Activated T-helper 17 cell treated with anti-CD3 and anti-CD28 coated beads, Interleukin-2, amount 50 U/mL, for 72 hours (primary cell): ENCODE results near the gene OXNAD1. TPM values are rescaled to one million over a fixed set of nuclear protein-coding genes. Genes with fewer than 3 reads are reported as not detected.

Experiments
- ATAC-seq: fragments of 150-1000 bp; cut with Tn5 transposase; replicated peaks from 2 replicates; pipeline ENCODE4 v1.10.0; 2021; ENCODE audit warnings: mild to moderate bottlenecking, moderate library complexity
- H3K27ac Mint-ChIP-seq: one replicate; pipeline ENCODE4 v1.8.0; 2022; ENCODE audit warnings: mixed read lengths
- H3K27me3 Mint-ChIP-seq: one replicate; pipeline ENCODE4 v1.8.0; 2022; ENCODE audit warnings: mixed read lengths
- H3K36me3 Mint-ChIP-seq: one replicate; pipeline ENCODE4 v1.8.0; 2022; ENCODE audit warnings: low read depth, mild to moderate bottlenecking, mixed read lengths
- H3K4me1 Mint-ChIP-seq: one replicate; pipeline ENCODE4 v1.8.0; 2022; ENCODE audit warnings: mixed read lengths
- H3K4me3 Mint-ChIP-seq: one replicate; pipeline ENCODE4 v1.8.0; 2022; ENCODE audit warnings: mild to moderate bottlenecking, mixed read lengths
- H3K9me3 Mint-ChIP-seq: one replicate; pipeline ENCODE4 v1.8.0; 2022; ENCODE audit warnings: mixed read lengths
- total RNA-seq, 2 donors: library from RNA; stranded (reverse); gene quantifications; one replicate each; pipeline ENCODE4 v1.2.3, GENCODE V29; 2022

OXNAD1 gene
- total RNA-seq, 2 donors from 2014 or later, result 31.4 to 32.4 TPM

GRCh38 chr3:16279010-16279801 is 14.2 kb downstream of the OXNAD1 start:
- H3K27me3 Mint-ChIP-seq, result no peaks in the 10 kb centered on the region
- no peak for ATAC-seq
- no peak overlapping the region for H3K4me3 Mint-ChIP-seq
- peaks cover 34% of the 10 kb centered on the region for H3K36me3 Mint-ChIP-seq
- no peaks in the 10 kb centered on the region for H3K9me3 Mint-ChIP-seq
- H3K4me1 Mint-ChIP-seq, result peaks cover 11% of the 10 kb centered on the region
- no peak overlapping the region for H3K27ac Mint-ChIP-seq

DNA sequence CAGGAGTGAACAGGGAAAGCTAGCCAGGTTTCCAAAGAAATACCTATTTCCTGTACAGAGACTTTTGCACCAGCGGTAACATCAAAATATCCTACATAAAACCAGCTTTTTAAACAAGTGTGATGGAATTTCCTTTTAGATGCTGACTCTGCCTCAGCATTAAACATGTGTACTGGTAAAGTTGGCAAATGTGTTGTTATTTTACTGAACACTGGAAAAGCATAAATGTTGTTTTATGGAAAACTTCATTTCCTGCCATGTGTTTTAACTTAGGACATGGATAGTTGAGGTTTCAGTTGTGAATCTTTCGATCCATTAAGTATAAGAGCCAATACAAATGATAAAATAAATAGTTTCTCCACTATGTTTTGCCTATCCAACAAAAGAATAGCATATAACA is 15.7 kb downstream of the OXNAD1 start:
- ATAC-seq, result no peak
- Mint-ChIP-seq H3K36me3 (peaks cover 21% of the 10 kb centered on the region), H3K27me3 (no peaks in the 10 kb centered on the region), H3K9me3 (no peaks in the 10 kb centered on the region), H3K27ac (no peak overlapping the region), H3K4me3 (no peak overlapping the region), H3K4me1 (peaks cover 20% of the 10 kb centered on the region)

GRCh38 chr3:16284633-16285032 is 19.6 kb downstream of the OXNAD1 start:
- Mint-ChIP-seq H3K36me3 (peaks cover 48% of the 10 kb centered on the region), H3K27me3 (no peaks in the 10 kb centered on the region), H3K27ac (peak overlapping the region; percentile 81), H3K4me3 (peak overlapping the region; percentile 93), H3K9me3 (no peaks in the 10 kb centered on the region), H3K4me1 (peaks cover 39% of the 10 kb centered on the region)
- no peak for ATAC-seq

DNA sequence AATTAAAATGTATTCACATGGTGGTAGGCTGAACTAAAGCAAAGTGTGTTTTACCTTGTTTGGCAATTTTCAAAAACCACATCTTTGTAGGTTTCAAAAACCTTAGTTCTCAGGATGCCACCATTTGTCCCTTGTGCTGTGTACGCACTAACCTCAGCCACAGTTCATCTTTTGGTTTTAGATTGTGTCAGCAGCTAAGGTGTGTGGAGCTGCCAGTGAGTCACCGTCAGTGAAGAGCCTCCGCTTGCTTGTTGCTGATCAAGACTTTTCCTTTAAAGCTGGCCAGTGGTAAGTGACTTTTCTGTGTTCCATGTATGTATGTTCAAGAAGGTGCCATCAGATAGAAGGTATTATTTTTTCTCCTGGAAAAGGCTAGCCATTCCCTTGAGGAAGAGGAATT is 21.1 kb downstream of the OXNAD1 start:
- Mint-ChIP-seq H3K4me3 (peak overlapping the region; percentile 93), H3K27me3 (no peaks in the 10 kb centered on the region), H3K4me1 (peaks cover 53% of the 10 kb centered on the region), H3K9me3 (no peaks in the 10 kb centered on the region), H3K36me3 (peaks cover 64% of the 10 kb centered on the region), H3K27ac (peak overlapping the region; percentile 81)
- peak; percentile 87 for ATAC-seq

- Mint-ChIP-seq H3K36me3 (peaks cover 70% of the 10 kb centered on the region), H3K4me3 (peak overlapping the region; percentile 93), H3K27ac (peak overlapping the region; percentile 81), H3K9me3 (no peaks in the 10 kb centered on the region), H3K4me1 (peaks cover 59% of the 10 kb centered on the region), H3K27me3 (no peaks in the 10 kb centered on the region)
- peak; percentile 20 for ATAC-seq
Measured at GRCh38 chr3:16286751-16287543, 21.9 kb downstream of the OXNAD1 start.

- H3K9me3 Mint-ChIP-seq, result peaks cover 5% of the 10 kb centered on the region
- H3K27me3 Mint-ChIP-seq, result no peaks in the 10 kb centered on the region
- H3K36me3 Mint-ChIP-seq, result peaks cover 72% of the 10 kb centered on the region
- H3K4me1 Mint-ChIP-seq, result peaks cover 60% of the 10 kb centered on the region
- peak overlapping the region; percentile 93 for H3K4me3 Mint-ChIP-seq
- H3K27ac Mint-ChIP-seq, result peak overlapping the region; percentile 81
- peak; percentile 19 for ATAC-seq
Measured at GRCh38 chr3:16288664-16289063, 23.7 kb downstream of the OXNAD1 start.

- Mint-ChIP-seq H3K36me3 (peaks cover 79% of the 10 kb centered on the region), H3K27ac (peak overlapping the region; percentile 81), H3K4me1 (peaks cover 61% of the 10 kb centered on the region), H3K27me3 (no peaks in the 10 kb centered on the region), H3K4me3 (peak overlapping the region; percentile 93), H3K9me3 (peaks cover 5% of the 10 kb centered on the region)
- no peak for ATAC-seq
Measured at GRCh38 chr3:16289144-16289889, 24.3 kb downstream of the OXNAD1 start.

DNA sequence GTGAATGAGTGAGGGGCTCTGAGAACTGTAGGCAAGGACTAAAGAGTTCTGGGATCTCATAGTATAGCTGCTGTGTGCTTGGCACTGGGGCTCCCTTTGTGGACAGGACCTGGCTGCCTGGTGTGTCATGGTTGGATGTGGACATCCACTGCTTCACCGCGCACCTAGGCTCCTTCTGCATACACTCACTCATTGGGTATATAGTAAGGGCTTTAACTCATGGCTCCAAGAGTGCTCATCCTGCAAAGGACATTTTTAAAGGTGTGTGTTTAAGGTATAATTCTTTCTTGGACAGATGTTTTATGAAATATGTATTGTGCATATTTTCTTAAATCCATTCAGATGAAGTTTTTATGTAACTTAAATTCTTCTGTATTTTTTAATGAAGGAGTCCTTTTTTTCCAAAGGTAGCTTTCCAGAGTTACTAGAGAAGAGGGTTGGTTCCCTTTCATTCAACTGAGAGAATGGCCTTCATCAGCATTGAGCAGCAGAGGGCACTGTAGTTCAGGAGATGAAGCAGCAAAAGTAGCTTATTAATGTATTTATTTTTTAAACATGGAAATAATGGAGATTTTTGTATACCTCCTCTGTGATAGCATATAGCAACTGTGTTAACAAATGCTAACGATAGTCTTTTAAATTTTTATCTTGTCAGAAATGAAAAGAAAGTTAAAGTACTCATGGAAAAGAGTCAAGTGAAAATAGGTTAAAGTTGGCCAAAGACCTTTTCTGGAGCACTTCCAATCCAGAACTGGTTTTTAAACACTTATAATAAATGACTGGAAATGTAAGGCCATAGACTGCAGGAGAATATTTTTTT is 25.2 kb downstream of the OXNAD1 start:
- H3K4me1 Mint-ChIP-seq, result peaks cover 60% of the 10 kb centered on the region
- ATAC-seq, result no peak
- H3K27me3 Mint-ChIP-seq, result no peaks in the 10 kb centered on the region
- peaks cover 5% of the 10 kb centered on the region for H3K9me3 Mint-ChIP-seq
- peaks cover 88% of the 10 kb centered on the region for H3K36me3 Mint-ChIP-seq
- H3K4me3 Mint-ChIP-seq, result peak overlapping the region; percentile 93
- H3K27ac Mint-ChIP-seq, result peak overlapping the region; percentile 81

DNA sequence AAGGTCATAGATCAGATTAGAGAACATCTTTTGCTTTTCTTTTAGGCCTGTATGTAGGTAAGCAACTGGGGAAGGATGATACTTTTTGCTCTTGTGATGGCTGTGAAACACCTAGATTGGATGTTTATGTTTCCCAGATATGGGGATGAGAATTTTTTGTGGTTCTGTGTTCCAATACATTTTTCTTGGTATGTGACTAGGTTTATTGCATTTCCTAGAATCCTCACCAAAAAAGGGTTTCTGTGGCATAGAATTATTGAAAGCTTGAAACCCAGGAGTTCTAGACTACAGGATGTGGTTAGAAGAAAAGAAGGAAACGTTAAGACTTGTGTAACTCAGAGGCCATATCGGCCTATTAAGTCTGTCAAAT is 25.8 kb downstream of the OXNAD1 start:
- Mint-ChIP-seq H3K36me3 (peaks cover 94% of the 10 kb centered on the region), H3K27me3 (no peaks in the 10 kb centered on the region), H3K9me3 (peaks cover 5% of the 10 kb centered on the region), H3K4me3 (peak overlapping the region; percentile 93), H3K27ac (peak overlapping the region; percentile 81), H3K4me1 (peaks cover 64% of the 10 kb centered on the region)
- peak; percentile 43 for ATAC-seq

DNA sequence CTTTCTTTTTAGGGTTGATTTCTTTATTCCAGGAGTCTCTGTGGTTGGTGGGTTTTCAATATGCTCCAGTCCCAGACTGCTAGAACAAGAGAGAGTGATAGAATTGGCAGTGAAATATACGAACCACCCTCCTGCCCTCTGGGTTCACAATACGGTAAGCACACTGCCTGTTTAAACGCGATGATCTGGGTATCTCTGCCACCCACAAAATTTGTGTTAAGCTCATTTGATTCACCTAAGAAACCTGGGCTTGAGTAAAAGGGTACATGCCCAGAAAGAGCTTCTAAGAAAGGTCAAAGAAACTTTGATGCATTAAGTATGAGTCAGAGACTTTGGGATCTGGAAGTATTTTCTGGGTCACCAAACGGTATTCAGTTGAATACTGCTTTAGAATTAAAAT is 29.8 kb downstream of the OXNAD1 start:
- ATAC-seq, result peak; percentile 76
- Mint-ChIP-seq H3K36me3 (peaks cover 95% of the 10 kb centered on the region), H3K27ac (peak overlapping the region; percentile 30), H3K4me3 (peak overlapping the region; percentile 93), H3K4me1 (peaks cover 80% of the 10 kb centered on the region), H3K27me3 (no peaks in the 10 kb centered on the region), H3K9me3 (peaks cover 5% of the 10 kb centered on the region)

GRCh38 chr3:16295298-16295890 is 30.4 kb downstream of the OXNAD1 start:
- H3K4me3 Mint-ChIP-seq, result peak overlapping the region; percentile 93
- H3K27me3 Mint-ChIP-seq, result no peaks in the 10 kb centered on the region
- peaks cover 82% of the 10 kb centered on the region for H3K4me1 Mint-ChIP-seq
- no peak for ATAC-seq
- peak overlapping the region; percentile 30 for H3K27ac Mint-ChIP-seq
- H3K36me3 Mint-ChIP-seq, result peaks cover 91% of the 10 kb centered on the region
- peaks cover 5% of the 10 kb centered on the region for H3K9me3 Mint-ChIP-seq

DNA sequence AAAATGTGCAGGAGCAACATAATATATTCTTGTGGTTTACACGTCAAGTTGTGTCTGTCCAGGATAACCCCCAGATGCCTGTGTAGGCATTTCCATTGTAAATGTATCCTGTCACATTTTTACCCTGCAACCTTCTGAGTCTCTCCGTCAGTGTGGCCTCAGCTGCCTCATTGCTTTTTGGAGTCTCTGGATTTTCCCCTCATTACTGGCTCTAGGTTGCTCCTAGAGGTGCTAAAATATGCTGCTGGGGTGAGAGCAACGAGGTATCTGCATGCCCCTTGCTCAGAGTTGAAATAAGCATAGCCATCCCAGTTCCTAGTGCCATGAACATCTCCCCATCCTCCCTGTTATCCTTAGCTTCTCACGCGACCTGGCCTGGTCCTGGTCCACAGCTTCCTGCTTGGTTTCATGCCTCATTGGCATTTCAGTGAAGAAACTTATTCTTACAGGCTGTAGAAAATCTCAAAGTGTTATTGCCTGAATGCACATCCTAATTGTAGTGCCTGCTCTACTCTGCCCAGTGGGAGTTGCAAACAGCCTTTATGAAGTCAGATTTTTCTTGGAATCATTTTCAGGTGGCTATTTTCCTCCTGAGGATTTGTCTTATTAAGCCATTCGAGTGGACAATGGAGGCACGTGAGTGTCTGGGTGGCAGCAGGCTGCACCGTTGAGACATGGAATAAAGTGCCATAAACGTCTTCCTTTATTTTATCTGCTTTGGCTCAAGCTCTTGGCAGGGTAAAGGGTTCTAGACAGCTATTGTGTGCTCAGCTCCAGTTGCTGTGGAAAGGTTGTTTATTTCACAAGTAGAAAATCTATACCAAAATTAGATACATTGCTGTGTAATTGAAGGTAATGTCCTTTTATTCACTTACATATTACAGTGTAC is 33.2 kb downstream of the OXNAD1 start:
- no peaks in the 10 kb centered on the region for H3K9me3 Mint-ChIP-seq
- peak overlapping the region; percentile 26 for H3K27ac Mint-ChIP-seq
- no peak for ATAC-seq
- H3K4me3 Mint-ChIP-seq, result peak overlapping the region; percentile 93
- peaks cover 92% of the 10 kb centered on the region for H3K36me3 Mint-ChIP-seq
- H3K27me3 Mint-ChIP-seq, result no peaks in the 10 kb centered on the region
- peaks cover 83% of the 10 kb centered on the region for H3K4me1 Mint-ChIP-seq

DNA sequence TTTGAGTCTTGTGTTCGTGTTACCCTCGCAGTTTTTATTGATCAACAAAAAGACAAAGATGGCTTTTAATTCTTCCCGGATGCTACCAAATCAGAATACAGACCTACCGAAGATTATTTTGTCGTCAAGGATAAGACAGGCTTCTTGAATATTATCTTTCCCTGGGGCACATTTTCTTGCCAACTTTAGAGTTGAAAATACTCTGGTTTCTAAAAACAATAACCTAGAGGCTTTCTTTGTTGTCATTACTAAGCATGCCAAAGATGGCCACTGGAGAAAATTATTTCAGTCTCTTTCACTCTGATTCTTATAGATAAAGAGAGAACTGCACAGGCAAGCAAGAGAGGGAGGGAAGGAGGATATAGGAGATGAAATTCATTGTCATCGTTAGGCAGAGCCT is 33.9 kb downstream of the OXNAD1 start:
- Mint-ChIP-seq H3K27ac (peak overlapping the region; percentile 26), H3K4me3 (peak overlapping the region; percentile 93), H3K4me1 (peaks cover 79% of the 10 kb centered on the region), H3K9me3 (no peaks in the 10 kb centered on the region), H3K27me3 (no peaks in the 10 kb centered on the region), H3K36me3 (peaks cover 92% of the 10 kb centered on the region)
- no peak for ATAC-seq
